Activated T-helper 1 cell treated with anti-CD3 and anti-CD28 coated beads, Interleukin-2, amount 50 U/mL, for 16 hours (primary cell): Measurements from ENCODE around the gene E2F6.

Source experiments
- DNase-seq, 2 donors: peaks; one replicate each; pipeline ENCODE4 v3.0.0-alpha.2; 2020; ENCODE audit warnings: low read depth in 1 of 2, low spot score in 1 of 2

The E2F6 gene

DNA sequence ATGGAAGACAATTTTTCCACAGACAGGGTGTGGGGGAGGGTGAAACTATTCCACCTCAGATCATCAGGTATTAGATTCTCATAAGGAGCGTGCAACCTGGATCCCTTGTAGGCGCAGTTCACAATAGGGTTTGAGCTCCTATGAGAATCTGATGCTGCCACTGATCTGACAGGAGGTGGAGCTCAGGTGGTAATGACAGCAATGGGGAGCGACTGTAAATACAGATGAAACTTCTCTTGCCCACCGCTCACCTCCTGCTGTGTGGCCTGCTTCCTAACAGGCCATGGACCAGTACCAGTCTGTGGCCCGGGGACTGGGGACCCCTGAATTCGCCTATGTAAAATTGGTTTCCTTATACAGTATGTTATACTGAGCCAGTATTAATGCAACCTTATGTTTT lies 27.3 kb upstream of the E2F6 start:
- no peak for DNase-seq

DNA sequence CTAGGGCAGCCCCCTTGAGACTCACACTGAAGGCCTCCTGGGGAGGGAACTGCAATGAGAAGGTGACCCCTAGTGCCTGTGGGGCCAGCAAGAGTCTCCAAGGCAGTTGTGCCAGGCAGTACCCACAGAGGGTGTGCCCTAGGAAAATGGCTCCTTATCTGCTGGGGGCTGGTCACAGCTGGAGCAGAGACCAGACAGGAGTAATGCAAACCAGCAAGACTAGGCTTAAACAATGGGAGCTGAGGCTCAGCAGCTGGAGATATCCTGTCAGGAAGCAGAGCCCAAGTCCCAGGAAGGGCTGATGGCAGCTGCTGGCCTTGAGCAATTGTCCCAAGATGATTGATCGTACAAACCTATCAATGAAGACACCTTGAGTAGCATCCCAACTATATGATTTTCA lies 26.8 kb upstream of the E2F6 start:
- DNase-seq: no peak

DNA sequence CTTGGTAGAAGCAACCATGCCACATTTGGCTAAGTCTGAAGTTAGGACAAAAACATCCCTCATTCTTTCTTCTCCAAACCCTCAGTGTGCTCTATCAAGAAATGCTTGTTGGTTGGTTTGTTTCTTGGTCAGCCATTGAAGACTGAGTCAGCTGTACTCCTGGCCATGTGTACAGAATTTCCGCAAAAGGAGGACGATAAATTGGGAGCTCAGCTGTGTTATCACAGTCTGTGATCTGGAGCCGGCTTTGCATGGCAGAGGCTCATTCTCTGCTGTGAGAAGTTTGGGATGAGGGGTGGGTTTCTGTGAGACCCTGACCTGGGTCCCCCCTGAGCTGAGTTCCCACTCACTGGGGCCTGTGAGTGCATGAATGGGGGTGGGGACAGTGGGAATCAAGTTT lies 26.3 kb upstream of the E2F6 start:
- no peak for DNase-seq

DNA sequence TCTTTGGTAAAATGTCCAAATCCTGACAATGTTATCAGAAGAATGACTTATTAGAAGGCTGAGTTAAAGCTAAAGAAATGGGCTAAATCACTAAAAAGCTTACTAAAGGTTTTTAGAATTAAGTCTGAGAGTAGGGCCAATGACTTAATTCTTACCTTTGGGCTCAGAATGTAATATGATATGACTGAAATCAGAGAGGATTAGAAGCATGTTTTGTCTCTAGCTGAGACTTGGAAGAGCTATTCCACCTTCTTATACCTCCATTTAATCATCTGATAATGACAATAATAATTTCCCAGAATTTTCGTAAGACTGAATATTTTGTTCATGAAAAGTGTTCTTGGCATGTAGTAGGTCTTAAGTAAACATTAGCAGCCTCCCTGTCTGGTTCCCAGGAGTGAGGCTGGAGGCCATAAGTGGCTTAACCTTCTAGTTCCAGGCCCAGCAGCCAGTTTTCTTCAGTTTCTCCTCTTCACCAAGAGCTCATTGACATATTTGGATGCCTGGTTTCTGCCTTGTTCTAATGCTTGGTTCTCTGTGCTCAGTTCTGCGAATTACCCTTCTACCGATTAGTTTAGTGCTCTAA lies 25.5 kb upstream of the E2F6 start:
- no peak for DNase-seq

DNA sequence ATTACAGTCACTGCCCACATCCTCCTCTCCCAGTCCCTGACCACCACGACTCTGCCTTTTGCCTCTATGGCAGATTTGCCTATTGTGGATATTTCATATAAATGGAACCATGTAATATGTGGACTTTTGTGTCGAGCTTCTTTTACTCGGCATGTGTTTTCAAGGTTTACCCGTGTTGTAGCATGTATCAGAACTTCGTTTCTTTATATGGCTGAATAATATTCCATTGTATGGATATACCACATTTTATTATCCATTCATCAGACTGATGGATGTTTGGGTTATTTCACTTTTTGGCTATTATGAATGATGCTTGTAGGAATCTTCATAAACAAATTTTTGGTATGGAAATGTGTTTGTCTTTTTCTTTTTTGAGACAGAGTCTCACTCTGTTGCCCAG lies 24.2 kb upstream of the E2F6 start:
- no peak for DNase-seq

DNA sequence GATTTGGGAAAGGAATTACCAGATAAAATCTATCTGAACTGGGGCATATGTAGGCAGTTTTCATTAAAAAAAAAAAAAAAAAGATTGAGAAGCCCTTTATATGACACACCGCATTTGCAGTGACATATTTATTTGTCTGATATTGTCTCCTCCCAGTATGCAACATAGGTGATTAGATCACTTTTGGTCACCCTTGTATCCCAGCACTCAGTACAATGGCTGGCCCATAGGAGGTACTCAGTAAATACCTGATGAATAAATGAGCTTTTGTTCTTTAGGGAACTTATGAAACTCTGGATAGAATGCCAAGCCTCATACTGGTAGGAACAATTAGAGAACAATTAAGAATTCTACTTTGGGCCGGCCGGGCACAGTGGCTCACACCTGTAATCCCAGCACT lies 22.8 kb upstream of the E2F6 start:
- DNase-seq: no peak

DNA sequence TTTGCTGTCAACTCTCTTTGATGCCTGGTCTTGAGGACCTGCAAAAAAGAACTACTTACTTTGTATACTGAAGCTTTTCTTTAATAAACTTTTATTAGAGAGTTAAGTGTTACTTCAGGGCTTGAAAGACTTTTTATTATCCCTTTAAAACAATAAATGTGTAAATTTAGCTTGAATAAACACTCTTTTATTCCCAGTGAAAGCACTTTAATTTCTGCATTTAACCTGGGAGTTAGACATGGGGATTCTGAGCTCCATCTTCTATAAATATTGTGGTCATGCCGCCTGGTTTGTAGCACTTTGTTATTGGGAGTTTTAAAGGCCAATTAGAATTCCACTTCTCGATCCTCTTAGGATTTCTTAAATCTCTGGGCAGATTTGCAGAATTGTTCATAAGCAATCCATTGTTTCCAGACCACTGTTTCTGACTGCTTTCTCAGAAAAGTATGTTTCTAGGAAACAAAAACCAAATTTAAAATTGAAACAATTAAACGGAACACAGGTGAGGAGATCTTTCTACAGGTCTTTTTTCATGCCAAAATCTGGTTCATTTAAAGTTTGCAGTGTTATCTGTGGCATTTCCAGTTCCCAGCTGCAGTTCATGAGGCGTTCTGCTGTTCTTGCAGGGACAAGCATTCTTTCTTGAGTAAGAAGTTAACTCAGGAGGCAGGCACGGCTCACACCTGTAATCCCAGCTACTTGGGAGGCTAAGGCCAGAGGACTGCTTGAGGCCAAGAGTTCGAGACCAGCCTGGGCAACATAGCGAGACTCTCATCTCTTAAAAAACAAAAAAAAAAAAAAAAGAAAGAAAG lies 18.1 kb upstream of the E2F6 start:
- no peak for DNase-seq

DNA sequence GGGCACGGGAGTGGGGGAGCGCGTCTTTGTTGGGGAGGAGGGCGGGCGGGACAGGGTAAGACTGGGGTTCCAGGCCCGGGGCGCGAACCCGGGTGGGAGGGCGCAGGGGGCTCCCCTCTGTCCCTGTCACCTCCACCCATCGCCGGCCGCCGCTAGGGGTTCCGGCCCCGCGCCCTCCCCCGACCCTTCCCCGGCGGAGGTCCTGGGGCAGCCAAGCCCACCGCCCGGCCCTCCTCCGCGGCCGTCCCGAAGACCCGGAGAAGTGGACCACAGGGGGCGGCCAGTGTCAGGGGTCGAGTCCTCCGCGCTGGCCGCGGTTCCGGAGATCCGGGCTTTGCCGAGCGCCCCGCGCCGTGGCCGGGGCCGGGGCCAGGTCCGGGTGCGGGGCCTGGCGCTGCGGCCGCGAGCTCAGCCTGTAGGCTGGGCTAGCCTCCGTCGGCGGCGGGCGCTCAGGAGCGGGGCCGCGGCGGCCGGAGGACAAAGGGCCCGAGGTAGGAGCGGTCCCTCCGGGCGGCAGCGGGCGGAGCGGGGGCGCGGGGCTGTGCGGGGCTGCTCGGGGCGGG lies 16.6 kb upstream of the E2F6 start:
- DNase-seq: no peak

DNA sequence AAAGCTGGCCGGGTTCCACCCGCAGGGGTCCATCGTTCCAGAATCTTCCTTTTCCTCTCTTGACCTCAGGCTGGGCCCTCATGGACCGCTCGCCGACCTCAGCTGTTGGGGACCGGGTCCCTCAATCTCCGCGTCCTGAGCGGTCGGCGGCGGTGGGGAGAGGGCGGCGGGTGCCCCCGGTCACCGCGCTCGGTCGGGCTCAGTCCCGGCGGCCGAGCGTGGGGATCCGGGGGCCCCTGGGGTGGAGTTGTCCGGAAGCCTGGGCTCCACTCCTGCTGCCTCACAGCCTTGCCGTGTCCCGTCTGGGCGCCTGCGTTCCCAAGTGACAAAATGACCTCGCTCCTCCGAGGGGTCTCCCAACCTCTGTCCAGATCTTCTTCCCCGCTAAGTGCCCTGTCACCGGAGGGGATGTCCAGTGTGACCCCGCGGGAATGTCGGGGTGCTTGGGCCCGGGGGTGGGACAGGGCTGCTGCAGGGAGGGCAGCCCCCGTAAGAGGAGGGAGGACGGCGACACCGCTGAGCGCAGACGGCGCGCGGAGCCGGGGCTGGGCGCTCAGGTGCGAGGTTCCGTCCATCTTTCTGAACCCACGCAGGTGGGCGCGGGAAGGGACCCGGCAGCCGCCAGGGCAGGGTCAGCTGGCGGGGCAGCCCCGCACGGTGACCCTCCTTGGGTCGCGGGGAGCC lies 16.0 kb upstream of the E2F6 start:
- no peak for DNase-seq

DNA sequence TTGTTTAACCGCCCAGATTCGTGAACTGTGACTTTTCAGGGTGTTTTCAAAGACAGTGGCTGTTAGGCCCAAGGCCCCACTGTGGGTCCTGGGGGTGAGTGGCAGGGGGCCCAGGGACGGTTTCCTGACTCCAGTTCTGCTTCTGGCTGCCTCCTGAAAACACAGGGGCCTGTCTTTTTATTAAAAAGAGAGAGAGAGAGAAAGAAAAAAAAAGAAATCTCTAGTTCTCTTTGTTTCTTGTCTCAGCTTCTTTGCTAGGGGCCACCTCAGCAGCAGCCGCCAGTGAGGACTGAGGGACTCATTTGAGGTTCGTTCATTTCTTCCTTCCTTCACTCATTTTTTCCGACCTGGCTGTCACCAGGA lies 15.4 kb upstream of the E2F6 start:
- no peak for DNase-seq

DNA sequence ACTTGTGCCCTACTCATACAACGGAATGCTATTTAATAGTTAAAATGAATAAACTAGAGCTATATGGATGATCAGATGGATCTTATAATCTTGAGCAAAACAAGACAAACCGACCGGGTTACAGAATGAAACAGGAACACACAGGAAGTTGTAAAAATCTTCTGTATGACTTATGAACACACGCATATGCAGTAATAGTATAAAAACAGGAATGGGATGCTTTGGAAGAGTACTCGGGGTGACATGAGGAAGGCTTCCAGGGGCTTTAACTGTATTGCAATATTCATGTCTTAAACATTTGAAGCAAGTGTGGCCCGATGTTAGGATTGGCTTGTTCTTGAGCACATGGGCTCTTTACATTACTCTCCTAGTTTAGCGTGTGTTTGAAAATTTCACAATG lies 14.9 kb upstream of the E2F6 start:
- no peak for DNase-seq

DNA sequence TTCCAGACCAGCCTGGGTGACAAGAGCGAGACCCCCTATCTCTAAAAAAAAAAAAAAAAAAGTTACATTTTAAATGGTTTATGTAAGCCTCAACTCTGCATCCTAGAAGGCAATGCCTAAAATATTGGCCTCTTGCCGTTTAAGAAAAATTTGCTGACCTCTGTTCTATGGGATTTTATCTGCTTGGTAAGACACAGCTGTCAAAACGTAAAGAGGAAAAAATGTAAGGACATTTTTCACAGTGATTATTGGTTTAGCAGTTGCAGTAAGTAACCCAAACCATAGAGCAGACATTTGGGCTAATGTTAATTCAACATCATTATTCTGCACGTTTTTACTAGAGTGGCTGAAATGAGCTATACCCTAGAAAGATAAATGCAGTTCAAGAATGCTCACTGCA lies 14.4 kb upstream of the E2F6 start:
- DNase-seq: no peak

DNA sequence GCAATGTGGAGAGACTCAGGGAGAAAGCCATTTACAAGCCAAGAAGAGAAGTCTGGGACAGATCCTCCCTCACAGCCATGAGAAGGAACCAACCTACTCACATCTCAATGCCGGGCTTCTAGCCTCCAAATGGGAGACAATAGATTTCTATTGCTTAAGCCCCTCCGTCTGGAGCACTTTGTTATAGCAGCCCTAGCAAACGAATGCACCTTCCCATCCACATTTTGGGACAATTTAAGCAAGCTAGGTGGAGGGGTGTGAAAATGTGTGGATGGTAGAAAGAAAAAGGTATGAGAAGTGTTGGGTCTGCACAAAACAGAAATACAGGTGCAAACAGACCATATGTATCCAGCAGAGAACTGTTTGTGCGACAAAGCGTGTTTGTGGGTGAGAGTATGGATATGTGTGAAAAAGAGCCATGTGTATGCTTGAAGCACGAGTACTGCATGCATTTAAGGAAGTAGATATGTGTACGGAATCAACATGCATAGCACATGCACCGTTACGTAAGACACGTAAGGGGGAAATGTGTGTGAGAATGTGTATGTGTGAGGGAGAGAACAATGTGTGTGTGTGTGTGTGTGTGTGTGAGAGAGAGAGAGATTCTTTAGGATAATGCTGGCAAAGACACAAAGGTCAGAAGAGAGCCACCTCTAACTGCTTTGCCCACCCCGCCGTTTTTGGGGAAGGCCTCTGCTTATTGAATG lies 13.1 kb upstream of the E2F6 start:
- DNase-seq: no peak

DNA sequence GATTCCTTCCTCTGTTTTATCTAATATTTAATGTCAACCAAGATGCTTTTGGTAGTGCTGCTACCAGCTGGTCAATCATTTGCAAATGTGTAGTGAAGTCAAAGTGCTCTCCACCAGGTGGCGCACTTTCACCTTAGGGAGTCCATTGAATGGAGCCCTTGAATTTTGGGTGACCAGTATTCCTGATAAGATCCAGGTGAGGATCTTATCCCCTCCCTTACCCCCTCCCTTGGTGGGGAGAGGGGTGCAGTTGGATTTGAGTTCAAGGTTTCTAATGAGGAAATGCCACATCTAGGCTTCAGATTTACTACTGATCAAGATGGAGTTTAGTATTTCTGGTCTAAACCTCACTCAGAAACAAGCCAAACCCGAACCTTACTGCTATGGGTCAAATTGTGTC lies 12.0 kb upstream of the E2F6 start:
- DNase-seq: peak; percentile 64 to 78

DNA sequence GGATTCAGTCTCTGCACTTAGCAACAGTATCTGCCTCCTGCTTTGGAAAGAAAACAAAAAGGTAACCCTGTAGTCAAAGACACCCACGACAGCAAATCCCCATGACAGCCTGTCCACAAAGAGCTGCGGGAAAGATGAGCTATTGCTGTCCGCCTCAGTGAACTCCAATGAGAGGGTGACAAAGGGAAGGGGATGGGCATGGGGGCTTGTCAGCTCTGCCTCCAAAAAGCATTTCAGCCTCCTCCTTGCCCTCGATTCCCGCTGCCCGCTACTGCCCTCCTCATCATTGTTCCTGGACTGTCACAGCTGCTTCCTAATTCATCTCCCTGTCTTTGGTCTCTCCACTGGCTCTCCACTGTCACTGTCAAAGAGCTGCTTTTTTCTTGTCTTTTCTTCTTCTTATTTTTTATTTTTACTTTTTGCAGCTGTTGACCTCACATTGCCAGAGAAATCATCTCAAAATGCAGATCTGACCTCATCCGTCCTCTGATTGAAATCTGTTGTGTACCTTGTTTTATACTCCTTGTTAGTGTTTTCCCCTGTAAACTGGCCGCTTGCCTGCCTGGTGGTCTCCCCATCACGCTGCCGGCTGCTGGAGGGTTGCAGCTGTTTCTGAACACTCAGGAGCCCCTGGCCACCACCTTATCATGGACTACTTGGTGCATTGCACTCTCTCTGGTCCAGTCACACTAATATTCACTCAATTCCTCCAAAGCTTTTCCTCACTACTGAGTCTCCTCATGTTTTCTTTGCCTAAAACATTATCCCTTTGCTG lies 7.9 kb upstream of the E2F6 start:
- no peak for DNase-seq

DNA sequence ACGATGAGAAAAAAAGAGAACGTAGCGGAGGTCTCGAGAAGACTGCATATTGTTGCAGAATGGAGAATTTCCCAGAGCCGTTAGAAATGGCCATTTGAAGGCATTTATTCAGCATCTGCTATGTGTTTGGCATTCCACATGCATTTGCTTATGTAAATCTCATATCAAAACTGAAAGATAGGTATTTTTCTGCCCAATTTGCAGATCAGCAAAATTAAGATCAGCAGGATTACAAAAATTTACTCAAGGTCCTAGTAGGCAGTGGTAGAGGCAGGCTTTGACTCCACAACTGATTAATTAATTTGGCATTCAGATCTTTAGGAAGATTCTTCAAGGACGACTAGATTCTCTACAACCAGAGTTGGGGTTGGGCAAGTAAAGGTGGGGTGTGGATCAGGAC lies 1.8 kb upstream of the E2F6 start:
- DNase-seq: no peak

DNA sequence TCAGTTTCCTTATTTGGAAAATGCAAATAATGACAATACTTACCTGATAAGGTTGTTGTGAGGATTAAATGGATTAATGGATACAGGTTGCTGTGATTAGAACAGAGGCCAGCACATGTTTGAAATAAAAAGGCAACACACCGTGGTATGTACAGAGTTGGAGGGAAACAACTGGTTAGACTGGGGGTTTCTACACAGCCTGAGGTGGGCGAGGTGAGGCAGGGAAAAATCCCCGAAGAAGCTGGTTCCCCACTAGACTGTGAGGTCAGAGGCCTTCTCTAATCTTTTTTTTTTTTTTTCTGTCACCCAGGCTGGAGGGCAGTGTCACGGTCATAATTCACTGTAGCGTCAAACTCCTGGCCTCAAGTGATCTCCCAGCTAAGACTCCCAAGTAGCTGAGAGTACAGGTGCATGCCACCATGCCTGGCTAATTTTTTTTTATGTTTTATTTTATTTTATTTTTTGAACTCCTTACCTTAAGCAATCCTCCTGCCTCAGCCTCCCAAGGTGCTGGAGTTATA lies 1.2 kb upstream of the E2F6 start:
- DNase-seq: no peak

DNA sequence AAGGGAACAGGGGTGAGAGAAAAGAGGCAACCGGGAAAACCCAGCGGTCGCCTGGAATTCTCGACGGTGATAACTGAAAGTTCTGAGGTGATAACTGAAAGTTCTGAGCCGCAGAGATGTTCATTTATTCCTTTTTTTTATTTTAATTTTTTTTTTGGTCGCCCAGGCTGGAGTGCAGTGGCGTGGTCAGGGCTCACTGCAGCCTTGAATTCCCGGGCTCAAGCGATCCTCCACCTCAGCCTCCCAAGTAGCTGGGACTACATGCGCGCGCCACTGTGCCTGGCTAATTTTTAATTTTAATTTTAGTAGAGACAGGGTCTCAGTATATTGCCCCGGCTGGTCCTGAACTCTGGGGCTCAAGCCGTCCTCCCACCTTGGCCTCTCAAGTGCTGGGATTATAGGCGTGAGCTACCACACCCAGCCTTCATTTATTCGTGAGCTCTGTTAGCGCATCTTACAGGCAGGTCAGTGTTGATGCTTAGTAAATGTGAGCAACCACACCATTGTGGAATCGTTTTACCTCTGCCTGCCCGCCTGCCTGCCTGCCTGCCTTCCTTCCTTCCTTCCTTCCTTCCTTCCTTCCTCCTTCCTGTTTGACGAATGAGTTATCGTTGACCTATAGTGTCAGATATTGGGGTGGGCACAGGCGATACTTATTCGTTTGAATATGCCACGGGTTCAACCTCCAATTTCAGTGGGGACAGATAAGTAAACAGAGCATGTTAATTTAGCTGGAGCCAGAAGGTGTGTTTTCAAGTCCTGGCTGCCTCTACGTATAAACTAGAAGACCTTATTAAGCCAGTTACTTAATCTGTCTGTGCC lies 557 bp upstream of the E2F6 start:
- no peak for DNase-seq

DNA sequence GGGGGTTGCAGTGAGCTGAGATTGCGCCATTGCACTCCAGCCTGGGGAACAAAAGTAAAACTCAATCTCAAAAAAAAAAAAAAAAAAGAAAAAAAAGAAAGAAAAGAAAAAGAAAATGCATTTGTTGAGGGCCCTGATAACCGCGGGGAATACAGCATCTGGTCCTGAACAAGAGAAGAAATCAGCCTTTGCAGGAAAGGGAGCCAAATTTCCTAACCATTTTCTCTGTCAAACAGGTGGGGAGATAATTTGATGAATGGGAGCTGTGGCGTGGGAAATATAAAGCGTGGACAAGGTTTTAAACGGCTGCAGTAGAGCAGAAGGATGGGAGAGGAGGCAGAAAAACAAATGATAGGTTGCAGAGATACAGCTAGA lies 864 bp downstream of the E2F6 start:
- DNase-seq: no peak

DNA sequence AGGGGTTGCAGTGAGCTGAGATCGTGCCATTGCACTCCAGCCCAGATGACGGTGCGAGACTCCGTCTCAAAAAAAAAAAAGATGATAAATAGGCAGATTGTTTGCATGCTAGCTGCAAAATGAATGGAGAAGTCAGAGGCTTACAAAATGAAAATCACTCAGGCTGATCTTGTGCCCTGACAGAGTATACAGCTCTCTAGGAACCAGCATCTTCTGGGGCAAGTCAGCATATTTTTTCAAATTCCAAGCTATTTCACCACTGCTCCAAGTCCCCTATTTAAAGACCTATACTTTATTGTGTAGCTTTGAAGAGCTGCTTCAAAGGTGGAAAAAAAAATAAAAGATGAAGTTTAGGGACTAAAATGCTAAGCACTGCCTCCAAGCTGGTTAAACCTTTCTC lies 6.1 kb downstream of the E2F6 start:
- DNase-seq: no peak
